ENCODE measurements around the gene RERE. TPM values are rescaled to one million over a fixed set of nuclear protein-coding genes. Genes with fewer than 3 reads are reported as not detected.
"Not testable (repeated sequence)": the region's sequence is repeated elsewhere in the genome, so short reads cannot be mapped to it uniquely, and the experiment has no call there.

RERE gene
- total RNA-seq, 1 experiment from 2014 or later, result 14.9 TPM

- peak; percentile 24 for DNase-seq (ENCODE audit: low read depth)
Observed at GRCh38 chr1:8456308-8456912, 361.0 kb downstream of the RERE start.

- no peak for DNase-seq (ENCODE audit: low read depth)
Observed at GRCh38 chr1:8455700-8456307, 361.6 kb downstream of the RERE start.

- no peak for DNase-seq (ENCODE audit: low read depth)
Observed at GRCh38 chr1:8450312-8450711, 367.1 kb downstream of the RERE start.

GRCh38 chr1:8448911-8449661 lies 368.4 kb downstream of the RERE start:
- no peak for DNase-seq (ENCODE audit: low read depth)

- not testable (repeated sequence) for DNase-seq (ENCODE audit: low read depth)
Observed at GRCh38 chr1:8448505-8448904, 368.9 kb downstream of the RERE start.

- DNase-seq (ENCODE audit: low read depth), result no peak
Observed at GRCh38 chr1:8447616-8448150, 369.8 kb downstream of the RERE start.

GRCh38 chr1:8446119-8446518 lies 371.3 kb downstream of the RERE start:
- DNase-seq (ENCODE audit: low read depth), result not testable (repeated sequence)

- no peak for DNase-seq (ENCODE audit: low read depth)
Observed at GRCh38 chr1:8443558-8444194, 373.8 kb downstream of the RERE start.

GRCh38 chr1:8441426-8441825 lies 376.0 kb downstream of the RERE start:
- DNase-seq (ENCODE audit: low read depth), result no peak

GRCh38 chr1:8439015-8439702 lies 378.3 kb downstream of the RERE start:
- DNase-seq (ENCODE audit: low read depth), result peak; percentile 79

GRCh38 chr1:8438489-8438888 lies 379.0 kb downstream of the RERE start:
- no peak for DNase-seq (ENCODE audit: low read depth)

GRCh38 chr1:8437347-8437746 lies 380.1 kb downstream of the RERE start:
- DNase-seq (ENCODE audit: low read depth), result no peak

- peak; percentile 19 for DNase-seq (ENCODE audit: low read depth)
Observed at GRCh38 chr1:8435569-8436071, 381.8 kb downstream of the RERE start.

- no peak for DNase-seq (ENCODE audit: low read depth)
Observed at GRCh38 chr1:8434101-8434500, 383.3 kb downstream of the RERE start.

- DNase-seq (ENCODE audit: low read depth), result no peak
Observed at GRCh38 chr1:8431784-8432183, 385.7 kb downstream of the RERE start.

GRCh38 chr1:8431019-8431418 lies 386.4 kb downstream of the RERE start:
- no peak for DNase-seq (ENCODE audit: low read depth)

GRCh38 chr1:8430476-8430875 lies 387.0 kb downstream of the RERE start:
- DNase-seq (ENCODE audit: low read depth), result no peak

GRCh38 chr1:8429549-8430110 lies 387.8 kb downstream of the RERE start:
- DNase-seq (ENCODE audit: low read depth), result no peak

GRCh38 chr1:8428441-8428840 lies 389.0 kb downstream of the RERE start:
- DNase-seq (ENCODE audit: low read depth), result no peak

- DNase-seq (ENCODE audit: low read depth), result no peak
Observed at GRCh38 chr1:8427986-8428385, 389.5 kb downstream of the RERE start.

- DNase-seq (ENCODE audit: low read depth), result no peak
Observed at GRCh38 chr1:8427493-8427892, 389.9 kb downstream of the RERE start.
